HEK293 (cell line): Measurements from ENCODE around the gene CHST7.

ENCODE experiments used
- KLF16 ChIP-seq: fragments of 450-650 bp; formaldehyde crosslinking; IDR thresholded peaks from 2 replicates; pipeline ENCODE4 v1.5.1; 2017; ENCODE audit warnings: missing biosample characterization, missing genetic modification characterization
- TF ChIP-seq, protein P1 (sequence below): fragments of 450-650 bp; formaldehyde crosslinking; IDR thresholded peaks from 2 replicates; pipeline ENCODE4 v1.5.1; 2016; ENCODE audit warnings: missing biosample characterization, missing genetic modification characterization, low read depth
- TF ChIP-seq, protein P2 (sequence below): fragments of 450-650 bp; formaldehyde crosslinking; IDR thresholded peaks from 2 replicates; pipeline ENCODE4 v1.5.1; 2016; ENCODE audit warnings: missing biosample characterization, missing genetic modification characterization

DNA sequence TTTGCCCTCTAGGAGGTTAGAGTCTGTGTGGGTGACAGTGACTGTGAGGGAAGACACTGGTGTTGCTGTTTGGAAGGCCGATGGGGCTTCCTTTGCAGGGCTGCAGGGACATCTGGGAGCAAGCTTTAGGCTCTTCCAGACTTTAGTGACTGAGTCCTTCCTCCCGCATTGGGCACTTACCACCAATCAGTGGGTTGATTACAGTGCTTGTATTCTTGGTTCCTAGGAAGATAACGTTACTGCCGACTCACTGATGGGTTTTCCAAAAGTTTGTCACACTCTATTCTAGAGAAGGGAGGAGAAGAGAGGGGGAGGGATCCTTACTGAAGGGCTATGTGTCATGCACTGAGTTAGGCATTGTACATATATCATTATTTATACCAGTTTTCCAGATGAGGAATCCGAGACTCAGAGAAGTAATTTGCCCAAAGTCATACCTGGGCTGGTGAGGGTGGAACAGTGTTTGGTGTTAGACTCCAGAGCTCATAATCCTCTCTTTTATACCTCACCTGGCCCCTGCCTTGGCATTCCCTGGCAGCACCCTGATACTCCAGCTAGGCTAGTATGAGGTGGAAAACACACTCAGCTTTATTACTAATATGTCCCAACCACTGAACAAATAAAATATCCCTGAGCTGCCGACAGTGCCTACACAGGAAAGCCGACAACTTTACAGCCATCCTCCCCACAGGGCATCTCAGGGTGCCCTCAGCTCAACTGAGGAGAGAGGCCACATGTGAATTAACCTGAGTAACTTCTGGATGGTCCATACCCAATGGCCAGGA, 3.8 kb downstream of the CHST7 start:
- TF ChIP-seq KLF16 (tag by site-specific recombination), result no peak
- TF ChIP-seq, protein P1, sequence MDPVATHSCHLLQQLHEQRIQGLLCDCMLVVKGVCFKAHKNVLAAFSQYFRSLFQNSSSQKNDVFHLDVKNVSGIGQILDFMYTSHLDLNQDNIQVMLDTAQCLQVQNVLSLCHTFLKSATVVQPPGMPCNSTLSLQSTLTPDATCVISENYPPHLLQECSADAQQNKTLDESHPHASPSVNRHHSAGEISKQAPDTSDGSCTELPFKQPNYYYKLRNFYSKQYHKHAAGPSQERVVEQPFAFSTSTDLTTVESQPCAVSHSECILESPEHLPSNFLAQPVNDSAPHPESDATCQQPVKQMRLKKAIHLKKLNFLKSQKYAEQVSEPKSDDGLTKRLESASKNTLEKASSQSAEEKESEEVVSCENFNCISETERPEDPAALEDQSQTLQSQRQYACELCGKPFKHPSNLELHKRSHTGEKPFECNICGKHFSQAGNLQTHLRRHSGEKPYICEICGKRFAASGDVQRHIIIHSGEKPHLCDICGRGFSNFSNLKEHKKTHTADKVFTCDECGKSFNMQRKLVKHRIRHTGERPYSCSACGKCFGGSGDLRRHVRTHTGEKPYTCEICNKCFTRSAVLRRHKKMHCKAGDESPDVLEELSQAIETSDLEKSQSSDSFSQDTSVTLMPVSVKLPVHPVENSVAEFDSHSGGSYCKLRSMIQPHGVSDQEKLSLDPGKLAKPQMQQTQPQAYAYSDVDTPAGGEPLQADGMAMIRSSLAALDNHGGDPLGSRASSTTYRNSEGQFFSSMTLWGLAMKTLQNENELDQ (tag by site-specific recombination), result no peak
- TF ChIP-seq, protein P2, sequence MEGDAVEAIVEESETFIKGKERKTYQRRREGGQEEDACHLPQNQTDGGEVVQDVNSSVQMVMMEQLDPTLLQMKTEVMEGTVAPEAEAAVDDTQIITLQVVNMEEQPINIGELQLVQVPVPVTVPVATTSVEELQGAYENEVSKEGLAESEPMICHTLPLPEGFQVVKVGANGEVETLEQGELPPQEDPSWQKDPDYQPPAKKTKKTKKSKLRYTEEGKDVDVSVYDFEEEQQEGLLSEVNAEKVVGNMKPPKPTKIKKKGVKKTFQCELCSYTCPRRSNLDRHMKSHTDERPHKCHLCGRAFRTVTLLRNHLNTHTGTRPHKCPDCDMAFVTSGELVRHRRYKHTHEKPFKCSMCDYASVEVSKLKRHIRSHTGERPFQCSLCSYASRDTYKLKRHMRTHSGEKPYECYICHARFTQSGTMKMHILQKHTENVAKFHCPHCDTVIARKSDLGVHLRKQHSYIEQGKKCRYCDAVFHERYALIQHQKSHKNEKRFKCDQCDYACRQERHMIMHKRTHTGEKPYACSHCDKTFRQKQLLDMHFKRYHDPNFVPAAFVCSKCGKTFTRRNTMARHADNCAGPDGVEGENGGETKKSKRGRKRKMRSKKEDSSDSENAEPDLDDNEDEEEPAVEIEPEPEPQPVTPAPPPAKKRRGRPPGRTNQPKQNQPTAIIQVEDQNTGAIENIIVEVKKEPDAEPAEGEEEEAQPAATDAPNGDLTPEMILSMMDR, result no peak
